ENCODE results near the gene CBLC. TPM values are rescaled to one million over a fixed set of nuclear protein-coding genes. Genes with fewer than 3 reads are reported as not detected.

Gene CBLC
- total RNA-seq, 1 donor: not detected

DNA sequence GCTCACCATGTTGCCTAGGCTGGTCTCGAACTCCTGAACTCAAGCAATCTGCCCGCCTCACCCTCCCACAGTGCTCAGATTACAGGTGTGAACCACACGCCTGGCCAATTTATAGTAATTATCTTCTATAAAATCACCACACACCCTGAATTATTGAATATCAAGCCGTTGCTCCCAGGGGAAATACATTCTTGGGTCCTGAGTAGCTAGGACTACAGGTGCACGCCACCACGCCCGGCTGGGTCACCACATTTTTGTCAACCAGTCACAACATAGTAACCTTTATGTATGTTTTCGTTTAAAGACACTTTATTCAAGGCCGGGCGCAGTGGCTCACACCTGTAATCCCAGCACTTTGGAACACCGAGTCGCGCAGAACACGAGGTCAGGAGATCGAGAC lies 8.3 kb downstream of the CBLC start:
- H3K4me3 ChIP-seq (ENCODE audit: low read depth, low read length): no peak overlapping the region
- TF ChIP-seq CTCF (IDR thresholded peaks at IDR 0.05; ENCODE audit: insufficient read depth, low read length): no peak
- DNase-seq (ENCODE audit: low read depth): no peak

DNA sequence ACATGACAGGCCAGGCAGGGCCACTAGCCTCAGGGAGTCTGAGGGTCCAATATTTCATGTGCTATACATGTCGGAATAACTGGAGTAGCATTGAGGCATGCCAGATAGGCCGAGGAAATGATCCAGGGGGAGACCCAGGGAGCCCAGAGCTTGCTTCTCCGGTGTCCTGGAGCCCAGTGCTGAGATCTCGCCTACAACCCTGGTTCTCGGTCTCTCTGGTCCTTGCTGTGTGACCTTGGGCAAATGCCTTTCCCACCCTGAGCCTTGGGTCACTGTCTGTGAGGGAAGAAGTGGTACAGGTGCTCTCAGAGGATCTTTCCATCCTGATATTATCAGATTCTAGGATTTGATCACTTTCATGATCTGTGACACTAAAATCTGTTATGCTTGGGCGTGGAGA lies 11.3 kb downstream of the CBLC start:
- no peak overlapping the region for H3K4me3 ChIP-seq (ENCODE audit: low read depth, low read length)
- no peak for TF ChIP-seq CTCF (IDR thresholded peaks at IDR 0.05; ENCODE audit: insufficient read depth, low read length)
- DNase-seq (ENCODE audit: low read depth): no peak

GRCh38 chr19:44789943-44790483 lies 12.3 kb downstream of the CBLC start:
- no peak overlapping the region for H3K4me3 ChIP-seq (ENCODE audit: low read depth, low read length)
- no peak for DNase-seq (ENCODE audit: low read depth)
- TF ChIP-seq CTCF (IDR thresholded peaks at IDR 0.05; ENCODE audit: insufficient read depth, low read length): no peak

DNA sequence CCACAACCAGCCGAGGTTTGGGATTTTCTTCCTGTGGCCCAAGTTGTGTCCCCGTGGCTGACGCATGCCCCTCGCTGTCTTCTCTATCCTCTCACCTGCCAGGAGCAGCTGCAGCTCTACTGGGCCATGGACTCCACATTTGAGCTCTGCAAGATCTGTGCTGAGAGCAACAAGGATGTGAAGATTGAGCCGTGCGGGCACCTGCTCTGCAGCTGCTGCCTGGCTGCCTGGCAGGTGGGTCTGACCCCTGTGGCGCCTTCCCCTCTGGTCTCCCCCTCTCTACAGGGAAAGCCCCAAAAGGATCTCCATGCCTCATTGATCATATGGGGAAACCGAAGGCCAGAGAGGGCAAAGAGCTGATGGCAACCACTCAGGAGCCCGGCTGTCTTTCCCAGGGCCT lies 14.6 kb downstream of the CBLC start:
- TF ChIP-seq CTCF (IDR thresholded peaks at IDR 0.05; ENCODE audit: insufficient read depth, low read length): no peak
- no peak for DNase-seq (ENCODE audit: low read depth)
- no peak overlapping the region for H3K4me3 ChIP-seq (ENCODE audit: low read depth, low read length)

DNA sequence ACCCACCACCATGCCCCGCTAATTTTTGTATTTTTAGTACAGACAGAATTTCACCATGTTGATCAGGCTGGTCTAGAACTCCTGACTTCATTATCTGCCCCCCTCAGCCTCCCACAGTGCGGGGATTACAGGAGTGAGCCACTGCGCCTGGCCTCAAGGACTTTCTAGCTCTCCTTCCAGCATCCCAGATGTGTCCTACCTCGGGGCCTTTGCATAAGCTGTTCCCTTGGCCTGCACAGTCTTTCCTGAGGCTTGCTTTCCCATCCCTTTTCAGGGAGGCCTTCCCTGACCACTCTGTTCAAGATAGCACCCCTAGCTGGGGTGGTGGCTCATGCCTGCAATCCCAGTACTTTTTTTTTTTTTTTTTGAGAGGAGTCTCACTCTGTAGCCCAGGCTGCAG lies 16.9 kb downstream of the CBLC start:
- DNase-seq (ENCODE audit: low read depth): no peak
- no peak overlapping the region for H3K4me3 ChIP-seq (ENCODE audit: low read depth, low read length)
- TF ChIP-seq CTCF (IDR thresholded peaks at IDR 0.05; ENCODE audit: insufficient read depth, low read length): no peak

DNA sequence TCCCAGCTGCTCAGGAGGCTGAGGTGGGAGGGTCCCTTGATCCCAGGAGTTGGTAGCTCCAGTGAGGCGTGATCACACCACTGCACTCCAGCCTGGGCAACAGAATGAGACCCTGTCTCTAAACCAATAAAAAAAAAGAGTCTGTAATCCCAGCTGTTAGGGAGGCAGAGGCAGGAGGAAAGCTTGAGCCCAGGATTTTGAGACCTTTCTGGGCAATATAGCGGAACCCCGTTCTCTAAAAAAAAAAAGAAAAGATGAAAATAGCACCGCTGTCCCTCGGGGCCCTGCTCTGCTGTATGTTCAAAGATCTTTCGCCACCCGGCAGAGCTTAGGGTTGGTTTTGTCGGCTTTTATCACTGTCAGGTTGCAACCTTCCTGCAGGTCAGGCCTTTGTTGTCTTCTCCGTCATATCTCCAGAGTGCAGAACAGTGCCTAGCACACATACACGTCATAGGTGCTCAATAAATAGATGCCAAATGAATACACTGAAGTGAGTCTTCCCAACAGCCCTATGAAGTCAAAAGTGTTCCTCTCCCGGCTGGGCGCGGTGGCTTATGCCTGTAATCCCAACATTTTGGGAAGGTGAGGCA lies 17.8 kb downstream of the CBLC start:
- TF ChIP-seq CTCF (IDR thresholded peaks at IDR 0.05; ENCODE audit: insufficient read depth, low read length): no peak
- DNase-seq (ENCODE audit: low read depth): no peak
- no peak overlapping the region for H3K4me3 ChIP-seq (ENCODE audit: low read depth, low read length)

DNA sequence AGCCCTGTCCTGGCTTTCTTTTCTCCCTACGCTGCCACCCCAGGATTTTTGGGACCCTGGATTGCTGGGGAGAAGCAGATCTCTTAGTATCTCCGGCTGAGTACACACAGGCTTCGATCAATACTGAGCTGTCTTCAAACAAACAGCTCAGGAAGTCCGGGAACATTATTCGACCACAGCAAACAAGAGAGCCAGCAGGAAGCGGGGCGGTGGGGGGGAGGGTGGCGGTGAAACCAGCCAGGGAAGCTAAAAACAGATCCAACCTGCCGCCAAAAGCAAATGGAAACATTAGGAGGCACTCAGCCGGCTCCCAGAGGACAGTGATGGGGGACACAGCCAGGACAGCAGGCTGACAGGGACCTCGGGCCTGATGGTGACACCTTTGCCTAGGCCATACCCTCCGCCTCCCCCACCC lies 19.0 kb downstream of the CBLC start:
- no peak for TF ChIP-seq CTCF (IDR thresholded peaks at IDR 0.05; ENCODE audit: insufficient read depth, low read length)
- H3K4me3 ChIP-seq (ENCODE audit: low read depth, low read length): no peak overlapping the region
- no peak for DNase-seq (ENCODE audit: low read depth)
